GM12873 (cell line): ENCODE results near the gene FAM174B.

Experiments used
- TF ChIP-seq, protein P1 (sequence below): IDR thresholded peaks from 2 replicates; pipeline ENCODE4 v1.5.1; 2012; ENCODE audit warnings: low read depth, mild to moderate bottlenecking, moderate library complexity, low read length, control low read depth; ENCODE audit not compliant: insufficient read depth; ENCODE audit errors: missing control alignments

FAM174B gene

DNA sequence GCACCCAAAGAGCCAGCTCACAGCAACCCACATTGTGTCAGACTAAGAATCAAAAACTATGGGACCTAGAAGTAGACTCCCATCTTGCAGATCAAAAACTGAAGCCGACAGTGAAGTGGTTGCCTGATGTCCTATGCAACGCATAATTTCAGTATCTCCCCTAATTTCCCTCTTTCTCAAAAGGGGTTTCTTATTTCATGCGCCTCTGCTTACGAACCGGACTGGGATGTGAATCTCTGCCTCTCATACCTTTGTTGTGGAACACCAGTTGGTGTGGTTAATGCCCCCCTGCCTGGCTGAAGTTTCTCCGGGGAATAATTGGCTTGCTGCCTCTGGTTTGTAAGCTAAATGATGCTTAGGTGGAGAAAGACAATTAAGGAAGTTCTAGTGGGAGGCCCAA lies 514 bp upstream of the FAM174B start:
- TF ChIP-seq, protein P1, sequence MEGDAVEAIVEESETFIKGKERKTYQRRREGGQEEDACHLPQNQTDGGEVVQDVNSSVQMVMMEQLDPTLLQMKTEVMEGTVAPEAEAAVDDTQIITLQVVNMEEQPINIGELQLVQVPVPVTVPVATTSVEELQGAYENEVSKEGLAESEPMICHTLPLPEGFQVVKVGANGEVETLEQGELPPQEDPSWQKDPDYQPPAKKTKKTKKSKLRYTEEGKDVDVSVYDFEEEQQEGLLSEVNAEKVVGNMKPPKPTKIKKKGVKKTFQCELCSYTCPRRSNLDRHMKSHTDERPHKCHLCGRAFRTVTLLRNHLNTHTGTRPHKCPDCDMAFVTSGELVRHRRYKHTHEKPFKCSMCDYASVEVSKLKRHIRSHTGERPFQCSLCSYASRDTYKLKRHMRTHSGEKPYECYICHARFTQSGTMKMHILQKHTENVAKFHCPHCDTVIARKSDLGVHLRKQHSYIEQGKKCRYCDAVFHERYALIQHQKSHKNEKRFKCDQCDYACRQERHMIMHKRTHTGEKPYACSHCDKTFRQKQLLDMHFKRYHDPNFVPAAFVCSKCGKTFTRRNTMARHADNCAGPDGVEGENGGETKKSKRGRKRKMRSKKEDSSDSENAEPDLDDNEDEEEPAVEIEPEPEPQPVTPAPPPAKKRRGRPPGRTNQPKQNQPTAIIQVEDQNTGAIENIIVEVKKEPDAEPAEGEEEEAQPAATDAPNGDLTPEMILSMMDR: no peak

DNA sequence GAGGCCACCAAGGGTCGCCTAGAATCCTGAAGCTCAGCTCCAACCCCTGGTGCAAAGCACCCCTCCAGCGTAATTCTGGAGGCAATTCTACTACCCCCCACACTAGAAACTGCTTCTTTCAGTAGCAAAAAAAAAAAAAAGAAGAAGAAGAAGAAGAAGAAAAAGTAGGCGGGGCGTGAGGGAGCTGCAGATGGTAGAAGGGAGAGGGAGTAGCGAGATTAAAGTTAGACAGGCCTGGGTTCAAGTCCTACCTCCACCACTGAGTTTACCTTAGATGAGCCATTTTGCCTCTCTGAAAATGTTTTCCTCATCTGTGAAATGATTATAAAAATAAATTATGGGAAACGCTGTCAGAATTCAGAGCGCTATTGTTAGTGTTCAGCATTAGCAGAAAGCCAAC lies 913 bp downstream of the FAM174B start:
- TF ChIP-seq, protein P1: no peak

DNA sequence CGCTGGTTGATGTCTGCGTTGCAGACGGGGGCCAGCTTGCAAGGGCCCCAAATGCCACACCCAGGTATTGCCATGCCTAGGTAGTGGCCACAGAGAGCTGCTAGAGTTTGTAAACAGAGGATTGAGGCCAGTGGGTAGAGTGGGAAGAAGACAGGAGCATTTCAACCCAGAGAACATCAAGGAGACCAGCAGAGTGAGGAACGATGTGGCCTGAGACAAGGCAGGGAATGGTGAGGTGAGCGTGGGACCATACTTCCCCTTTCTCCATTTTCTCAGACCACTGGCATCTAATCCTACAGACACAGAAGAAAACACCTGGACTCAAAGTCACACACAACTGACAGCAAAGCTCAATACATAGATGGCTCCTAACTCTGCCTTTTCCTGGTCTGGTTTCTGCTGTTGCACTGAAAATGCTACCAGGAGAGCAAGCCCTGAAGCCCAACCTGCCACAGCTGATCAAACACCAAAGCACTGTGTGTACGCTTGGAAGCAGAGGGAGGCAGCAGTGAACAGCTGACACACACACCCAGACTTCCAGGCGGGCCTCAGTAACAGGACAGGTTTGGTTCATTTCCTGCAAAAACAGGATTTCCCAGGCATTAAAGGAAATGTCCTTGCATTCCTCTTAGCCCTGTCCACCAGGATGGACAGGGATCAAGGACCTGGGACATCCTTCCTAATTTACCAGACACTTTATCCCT lies 1.6 kb downstream of the FAM174B start:
- TF ChIP-seq, protein P1: no peak

DNA sequence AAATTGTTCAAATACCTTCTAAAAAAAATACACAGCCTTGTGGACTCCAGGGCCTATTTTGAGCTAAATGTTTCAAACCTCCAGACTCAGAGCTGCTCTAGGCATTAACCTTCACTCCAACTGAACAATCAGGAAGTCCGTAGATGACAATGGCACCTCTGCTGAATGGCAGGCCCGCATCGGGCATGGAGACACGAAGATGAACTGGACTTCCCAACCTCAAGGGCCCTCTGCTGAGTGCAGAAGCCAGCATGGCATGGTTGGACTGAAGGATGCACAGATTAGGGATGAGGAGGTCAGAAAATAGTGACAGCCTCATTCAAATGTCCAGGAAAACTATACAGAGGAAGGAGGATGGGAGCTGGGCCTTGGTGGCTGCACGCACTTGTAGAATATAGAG lies 2.2 kb downstream of the FAM174B start:
- TF ChIP-seq, protein P1: no peak

DNA sequence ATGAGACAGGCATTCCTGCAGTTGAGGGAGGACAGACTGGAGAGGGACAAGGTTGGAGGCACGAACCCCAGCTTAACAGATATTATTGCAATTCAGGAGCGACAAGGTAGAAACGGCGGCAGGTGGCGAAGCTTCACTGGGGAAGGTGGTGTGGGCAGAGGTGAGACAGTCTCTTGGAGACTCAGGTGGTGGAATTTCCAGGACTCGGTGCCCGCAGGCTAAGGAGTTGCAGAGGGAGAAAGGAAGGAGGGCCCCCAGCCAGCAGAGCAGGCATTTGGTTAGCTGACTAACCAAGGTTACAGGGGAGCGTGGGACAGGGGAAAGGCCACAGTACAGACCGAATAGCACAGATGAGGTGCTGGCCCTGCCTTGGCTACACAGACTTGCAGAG lies 3.0 kb downstream of the FAM174B start:
- TF ChIP-seq, protein P1: no peak

DNA sequence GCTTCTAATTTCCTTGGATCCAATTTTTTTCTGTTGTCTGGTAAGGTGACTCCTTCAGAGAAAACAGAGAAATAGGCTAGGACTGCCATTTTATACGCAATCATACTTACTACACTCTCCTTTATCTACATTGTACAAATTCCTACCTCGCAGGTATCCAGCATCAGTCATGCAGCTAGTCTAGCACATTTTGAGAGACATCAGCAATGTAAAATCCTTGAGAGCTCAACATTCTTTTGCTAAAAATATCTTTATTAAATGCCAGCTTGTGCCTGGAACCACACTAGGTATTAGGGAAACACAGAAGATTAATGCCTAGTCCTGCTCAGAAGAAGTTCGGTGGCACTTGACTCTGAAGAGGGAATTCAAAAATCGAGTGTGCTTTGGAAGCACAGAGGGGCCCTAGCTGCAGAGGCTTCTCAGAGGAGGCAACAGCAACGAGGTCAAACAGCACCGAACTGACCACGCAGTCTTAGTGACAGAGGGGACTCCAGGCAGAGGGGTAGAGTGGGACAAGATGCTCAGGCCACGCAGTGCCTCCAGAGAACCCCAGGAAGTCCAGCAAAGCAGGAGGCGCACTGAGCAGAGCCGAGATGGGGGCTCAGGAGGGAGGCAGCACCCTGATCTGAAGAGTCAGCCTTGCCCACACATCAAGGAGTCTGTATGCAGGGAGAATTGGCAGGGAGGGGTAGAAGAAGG lies 3.5 kb downstream of the FAM174B start:
- TF ChIP-seq, protein P1: no peak

DNA sequence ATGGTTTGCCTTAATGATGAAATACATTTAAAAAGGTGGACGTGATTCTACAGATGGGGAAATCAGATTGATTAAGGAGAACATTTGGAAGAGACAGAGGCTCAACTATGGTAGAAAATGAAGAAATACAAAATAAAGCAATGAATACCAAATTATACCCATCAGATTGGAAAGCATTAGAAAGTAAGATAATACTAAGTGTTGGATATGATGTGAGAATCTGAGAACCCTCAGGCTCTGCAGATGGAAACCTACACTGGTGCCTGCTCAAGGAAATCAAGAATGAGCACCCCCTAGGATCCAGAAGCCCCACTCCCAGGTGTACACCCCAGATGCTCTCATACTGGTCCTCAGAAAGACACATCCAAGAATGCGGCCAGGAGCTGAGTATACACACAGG lies 4.6 kb downstream of the FAM174B start:
- TF ChIP-seq, protein P1: no peak
